OCI-M2 (cell line): ENCODE data around the gene STEAP1B.

Experiments
- DNase-seq: peaks from one replicate; lab custom pipeline; 2025; ENCODE audit not compliant: unreplicated experiment; lab: John Stamatoyannopoulos, UW

STEAP1B gene

DNA sequence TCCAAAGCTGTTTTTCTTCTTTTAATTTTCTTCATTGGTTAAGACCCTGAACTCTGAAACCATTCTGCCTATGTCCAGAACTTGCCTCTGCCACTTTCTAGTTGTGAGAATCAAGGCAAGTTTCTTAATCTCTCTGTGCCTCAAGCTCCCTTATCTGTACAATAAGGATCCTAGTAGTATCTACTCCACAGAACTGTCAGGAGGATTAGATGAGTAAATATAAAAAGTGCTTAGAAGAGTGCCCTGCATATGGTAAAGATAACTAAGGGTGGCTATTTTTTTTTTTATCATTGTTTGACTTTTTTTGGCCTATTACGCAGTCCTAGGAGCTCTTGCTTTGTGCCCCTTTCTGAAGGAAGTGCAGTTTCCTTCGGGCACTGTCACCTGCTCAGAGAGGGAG, 96.6 kb downstream of the STEAP1B start:
- DNase-seq: no peak

- no peak for DNase-seq
Measured at GRCh38 chr7:22402250-22402649, 97.7 kb downstream of the STEAP1B start.

- no peak for DNase-seq
Measured at GRCh38 chr7:22400936-22401553, 98.9 kb downstream of the STEAP1B start.

- DNase-seq: no peak
Measured at GRCh38 chr7:22400150-22400814, 99.7 kb downstream of the STEAP1B start.

DNA sequence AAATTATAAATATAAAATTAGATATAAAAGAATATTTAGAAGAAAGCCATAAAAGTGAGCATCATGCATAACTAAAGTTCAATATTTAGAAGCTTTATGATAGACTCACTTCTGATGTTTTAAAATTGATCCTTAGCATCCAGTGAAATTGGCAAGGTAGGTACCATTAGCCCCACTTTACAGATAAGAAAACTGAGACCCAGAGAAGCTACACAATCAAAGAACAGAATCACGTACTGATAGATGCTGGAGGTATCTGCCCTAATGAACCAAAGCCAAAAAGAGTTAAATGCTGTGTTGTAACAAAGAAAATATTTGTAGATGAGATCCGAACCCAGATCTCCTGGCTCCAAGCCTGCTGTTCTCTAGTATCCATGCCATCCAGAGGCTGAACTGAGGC, 100.4 kb downstream of the STEAP1B start:
- no peak for DNase-seq

DNA sequence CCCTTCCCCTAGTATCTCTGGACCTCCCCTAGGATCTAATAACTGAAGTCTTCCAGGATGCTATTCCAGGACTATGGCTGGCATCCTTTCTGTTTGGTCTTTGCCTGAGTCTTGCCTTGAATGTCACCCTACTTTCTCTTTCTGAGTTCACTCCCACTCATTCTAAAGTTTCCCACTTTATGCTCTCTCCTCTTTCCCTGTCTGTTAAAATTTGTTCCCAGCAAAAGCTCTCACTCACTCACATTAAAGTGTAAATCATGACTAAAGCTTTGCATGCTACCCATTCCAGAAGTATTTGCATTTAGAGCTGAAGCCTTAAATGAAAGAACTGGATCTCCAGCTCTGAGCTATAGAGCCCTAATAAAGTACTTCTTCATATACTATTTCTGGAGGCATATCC, 100.9 kb downstream of the STEAP1B start:
- DNase-seq: no peak

- DNase-seq: no peak
Measured at GRCh38 chr7:22397981-22398380, 102.0 kb downstream of the STEAP1B start.

DNA sequence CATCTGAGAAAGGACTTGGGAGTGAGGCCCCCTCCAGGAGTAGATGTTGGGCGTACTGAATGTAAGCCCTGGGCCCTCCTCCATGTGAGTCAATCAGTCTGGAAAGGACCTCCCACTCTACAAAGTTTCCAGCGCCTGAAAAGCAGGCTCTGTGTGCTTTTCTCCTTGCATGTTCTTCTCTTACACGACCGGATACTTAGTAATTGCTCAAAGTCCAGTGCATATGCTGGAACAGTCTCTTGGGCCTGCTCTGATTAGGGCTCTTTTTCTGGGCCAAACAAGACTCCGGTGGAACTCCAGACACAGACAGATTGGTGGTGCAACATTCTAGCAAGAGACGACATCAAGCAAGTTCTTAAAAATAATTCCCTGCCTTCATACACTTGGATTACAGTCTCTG, 104.8 kb downstream of the STEAP1B start:
- DNase-seq: no peak

DNA sequence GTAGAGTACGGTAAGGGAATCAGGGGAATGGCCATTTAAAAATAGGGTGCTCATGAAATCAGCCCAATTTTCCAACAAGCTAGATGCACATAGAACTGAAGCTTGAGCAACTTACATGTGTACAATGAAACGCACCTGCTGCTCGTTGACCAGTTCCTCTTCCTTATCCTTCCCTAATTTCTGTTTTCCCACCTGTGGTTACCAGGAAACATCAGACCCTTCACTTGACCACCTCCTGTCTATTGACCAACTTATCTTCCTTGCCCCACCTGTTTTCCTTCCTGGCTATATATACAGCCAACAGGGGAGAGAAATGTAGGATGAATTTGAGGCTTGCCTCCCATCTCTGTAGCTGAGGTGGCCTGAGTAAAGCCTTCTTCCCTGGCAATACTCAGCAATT, 105.2 kb downstream of the STEAP1B start:
- no peak for DNase-seq

DNA sequence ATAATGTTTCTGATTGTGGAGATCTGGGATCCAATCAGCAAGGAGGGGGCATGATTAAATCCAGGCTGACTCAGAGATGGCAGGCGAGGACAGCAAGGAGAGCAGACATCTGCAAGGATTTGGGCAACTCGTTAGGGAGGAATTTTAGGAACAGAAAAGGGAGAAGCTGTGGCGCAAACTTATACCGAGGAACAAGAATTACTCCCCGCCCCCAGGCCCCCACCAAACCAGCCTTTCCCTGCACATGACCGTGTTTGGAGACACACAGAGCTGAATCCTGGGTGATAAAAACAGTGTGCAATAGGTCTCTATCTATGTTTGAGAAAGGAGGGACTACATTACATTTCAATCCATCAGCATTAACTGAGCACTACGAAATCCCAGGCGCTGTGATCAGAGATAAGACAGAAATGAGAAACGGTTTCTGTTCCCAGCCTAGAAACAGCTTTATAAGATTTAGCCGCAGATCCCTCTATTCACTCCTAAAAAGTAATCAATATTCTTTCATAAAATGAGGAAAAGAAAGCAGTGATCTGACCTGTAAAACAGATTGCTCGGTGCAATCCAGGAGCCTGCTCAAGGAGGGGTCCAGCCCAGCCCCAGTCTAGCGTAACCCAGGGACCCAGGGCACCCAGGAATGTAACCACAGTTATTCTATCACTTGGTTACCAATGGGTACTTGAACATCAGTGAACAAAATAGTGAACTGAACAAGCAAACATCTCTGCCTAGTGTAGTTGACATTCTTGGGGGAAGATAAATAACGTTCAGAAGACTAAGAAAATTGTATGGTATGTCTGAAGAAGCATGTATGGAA, 105.9 kb downstream of the STEAP1B start:
- DNase-seq: no peak

- no peak for DNase-seq
Measured at GRCh38 chr7:22390516-22390915, 109.5 kb downstream of the STEAP1B start.

- DNase-seq: no peak
Measured at GRCh38 chr7:22389892-22390291, 110.1 kb downstream of the STEAP1B start.

DNA sequence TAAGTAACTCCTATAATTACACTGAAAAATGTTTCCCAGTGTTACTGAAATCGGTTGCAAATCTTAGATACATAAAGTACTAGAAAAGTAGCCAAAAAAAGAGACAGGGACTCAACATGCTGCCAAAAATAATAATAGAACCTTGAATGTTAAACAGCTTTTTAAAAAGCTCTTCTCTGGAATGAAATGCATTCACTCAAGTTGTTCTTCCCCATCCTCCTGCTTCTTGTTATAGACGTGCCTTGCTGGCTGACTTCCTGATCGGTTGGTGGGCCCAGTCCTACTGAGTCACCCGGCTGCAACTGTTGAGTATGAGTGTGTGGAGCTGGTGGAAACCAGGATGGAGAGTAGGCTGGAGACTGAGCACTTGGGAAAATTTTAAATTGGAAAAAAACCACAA, 112.4 kb downstream of the STEAP1B start:
- no peak for DNase-seq

GRCh38 chr7:22386865-22387264, 113.1 kb downstream of the STEAP1B start:
- DNase-seq: no peak

DNA sequence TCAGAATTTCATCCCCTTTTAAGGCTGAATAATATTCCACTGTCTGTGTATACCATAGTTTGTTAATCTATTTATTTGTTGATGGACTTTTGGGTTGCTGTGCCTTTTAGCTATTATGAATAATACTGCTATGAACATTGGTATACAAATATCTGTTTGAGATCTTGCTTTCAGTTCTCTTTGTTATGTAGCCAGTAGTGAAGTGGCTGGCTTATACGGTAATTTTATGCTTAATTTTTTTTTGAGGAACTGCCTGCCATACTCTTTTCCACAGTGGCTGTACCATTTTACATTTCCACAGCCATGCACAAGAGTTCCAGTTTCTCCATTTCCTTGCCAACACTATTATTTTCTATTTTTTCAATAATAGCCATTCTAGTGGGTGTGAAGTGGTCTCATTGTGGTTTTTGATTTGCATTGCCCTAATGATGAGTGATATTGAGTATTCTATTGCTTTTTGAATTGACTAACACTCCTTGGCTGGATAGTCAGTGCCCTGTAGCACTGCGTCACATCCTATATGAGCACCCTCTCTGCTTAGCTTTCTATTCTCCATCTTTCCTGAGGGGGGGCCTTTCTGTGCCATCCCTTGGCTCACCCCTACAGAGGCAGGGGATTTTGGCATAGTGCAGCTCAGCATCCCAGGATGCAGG, 113.7 kb downstream of the STEAP1B start:
- DNase-seq: no peak

DNA sequence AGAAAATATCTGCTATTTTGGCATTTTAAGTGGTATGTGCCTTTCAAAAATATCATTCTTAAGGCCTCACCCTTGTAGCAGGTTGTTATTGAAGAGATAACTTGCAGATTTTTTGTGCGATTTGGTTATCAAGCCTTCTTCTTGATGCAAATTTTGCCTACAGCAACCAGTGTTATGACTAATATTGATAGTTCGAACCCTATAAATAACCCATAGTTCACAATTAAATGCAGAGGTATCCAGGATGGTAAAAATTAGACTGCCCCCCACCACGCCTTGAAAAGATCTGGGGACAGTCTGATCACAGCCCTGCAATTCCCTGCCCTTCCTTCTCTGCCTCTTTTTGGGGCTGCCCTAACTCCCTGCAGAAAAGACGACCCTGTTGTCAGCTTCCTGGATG, 114.7 kb downstream of the STEAP1B start:
- DNase-seq: no peak

GRCh38 chr7:22380333-22380732, 119.7 kb downstream of the STEAP1B start:
- DNase-seq: no peak

DNA sequence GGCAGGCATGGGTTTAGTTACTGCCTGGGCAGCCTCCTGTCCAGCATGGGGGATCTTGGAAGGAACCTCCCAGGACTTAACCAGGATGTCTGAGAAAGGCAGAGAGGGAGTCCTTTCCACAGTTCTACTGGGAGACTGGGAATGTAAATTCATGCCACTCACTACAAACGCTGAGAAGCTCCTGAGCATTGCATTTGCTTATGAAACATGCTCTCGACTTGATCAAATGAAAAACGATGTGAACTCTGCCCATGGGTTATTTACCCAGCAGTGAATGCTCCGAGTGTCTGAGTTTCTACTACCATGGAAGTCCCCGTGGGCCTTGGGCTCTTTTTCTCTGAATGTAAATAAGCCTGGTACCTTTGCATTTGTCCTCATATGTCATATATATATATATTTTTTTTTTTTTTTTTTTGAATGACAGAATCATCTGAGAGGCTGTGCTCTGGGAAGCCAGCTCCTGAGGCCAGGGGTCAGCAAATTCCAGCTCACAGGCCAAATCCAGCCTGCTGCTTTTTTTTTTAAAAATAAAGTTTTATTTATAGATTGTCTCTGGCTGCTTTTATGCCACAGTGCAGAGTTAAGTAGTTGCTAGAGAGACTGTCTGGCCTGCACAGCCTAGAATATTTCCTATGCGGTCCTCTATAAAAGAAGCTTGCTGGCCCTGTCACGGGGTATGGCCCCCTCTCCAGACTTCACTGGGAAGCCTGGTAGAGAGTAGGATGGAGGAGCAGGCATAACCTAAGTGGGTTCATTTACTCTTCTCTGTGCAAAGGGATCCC, 121.6 kb downstream of the STEAP1B start:
- DNase-seq: no peak

GRCh38 chr7:22377703-22378102, 122.3 kb downstream of the STEAP1B start:
- DNase-seq: no peak

DNA sequence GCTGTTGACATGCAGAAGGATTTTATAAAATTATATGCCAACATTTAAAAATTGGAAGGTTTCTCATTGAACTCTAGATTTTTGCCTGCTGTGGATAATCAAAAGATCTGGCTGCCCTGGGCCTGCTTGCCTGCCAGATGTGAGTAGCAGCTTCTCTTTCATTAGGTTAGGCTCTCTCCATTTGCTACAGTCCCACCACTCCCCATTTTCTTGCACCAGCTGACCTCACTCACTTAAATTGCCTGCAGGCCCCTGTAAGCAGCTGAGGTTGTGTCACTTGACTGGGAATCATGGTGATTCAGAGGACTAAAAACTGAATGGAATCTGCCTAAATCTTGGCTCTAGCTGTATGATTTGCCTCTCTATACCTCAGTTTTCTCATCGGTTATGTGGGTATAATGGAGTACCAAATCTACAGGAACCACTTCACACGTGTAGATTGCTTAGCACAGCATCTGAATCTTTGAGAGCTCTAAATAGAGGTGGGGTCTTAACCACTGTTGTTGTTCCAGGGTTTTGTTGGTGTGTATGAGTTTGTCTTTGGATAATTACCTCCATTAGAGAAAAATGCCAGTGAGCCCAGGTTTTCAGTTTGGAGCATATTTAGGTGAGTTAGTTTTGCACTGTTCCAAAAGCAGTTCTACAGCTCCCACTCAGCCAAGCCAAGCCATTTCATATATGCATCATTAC, 124.5 kb downstream of the STEAP1B start:
- DNase-seq: no peak
